ENCODE measurements around the gene RNF31. TPM values are rescaled to one million over a fixed set of nuclear protein-coding genes. Genes with fewer than 3 reads are reported as not detected.

The RNF31 gene
- total RNA-seq, 4 donors from 2014 or later, result 26.6 to 64.2 (median 37.8) TPM

DNA sequence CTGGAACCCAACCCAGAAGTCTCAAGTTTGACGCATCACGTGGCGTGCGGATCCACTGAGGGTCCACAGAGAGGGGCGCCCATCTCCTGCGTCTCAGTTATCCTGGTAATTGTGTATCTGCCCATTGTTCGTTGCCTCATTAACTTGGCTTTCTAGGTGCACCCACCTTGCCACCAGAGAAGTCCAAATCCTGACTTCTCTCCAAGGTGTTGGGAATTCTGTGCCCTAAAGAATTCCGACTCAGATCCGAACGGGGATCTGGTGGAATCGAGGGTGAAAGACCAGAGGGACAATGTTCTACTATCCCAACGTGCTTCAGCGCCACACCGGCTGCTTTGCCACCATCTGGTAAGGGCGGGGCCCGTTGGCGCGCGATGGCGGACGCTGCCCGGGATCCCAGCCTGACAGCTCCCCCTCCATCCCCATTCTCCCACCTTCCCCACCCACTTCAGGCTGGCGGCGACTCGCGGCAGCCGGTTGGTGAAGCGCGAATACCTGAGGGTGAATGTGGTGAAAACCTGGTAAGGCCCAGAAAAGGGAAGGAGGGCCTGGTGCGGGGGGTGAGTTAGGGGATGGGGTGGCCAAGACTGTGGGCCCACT, 25.1 kb downstream of the RNF31 start:
- peak; percentile 2 for ATAC-seq (ENCODE audit: low FRiP score)
- TF ChIP-seq, protein P1, sequence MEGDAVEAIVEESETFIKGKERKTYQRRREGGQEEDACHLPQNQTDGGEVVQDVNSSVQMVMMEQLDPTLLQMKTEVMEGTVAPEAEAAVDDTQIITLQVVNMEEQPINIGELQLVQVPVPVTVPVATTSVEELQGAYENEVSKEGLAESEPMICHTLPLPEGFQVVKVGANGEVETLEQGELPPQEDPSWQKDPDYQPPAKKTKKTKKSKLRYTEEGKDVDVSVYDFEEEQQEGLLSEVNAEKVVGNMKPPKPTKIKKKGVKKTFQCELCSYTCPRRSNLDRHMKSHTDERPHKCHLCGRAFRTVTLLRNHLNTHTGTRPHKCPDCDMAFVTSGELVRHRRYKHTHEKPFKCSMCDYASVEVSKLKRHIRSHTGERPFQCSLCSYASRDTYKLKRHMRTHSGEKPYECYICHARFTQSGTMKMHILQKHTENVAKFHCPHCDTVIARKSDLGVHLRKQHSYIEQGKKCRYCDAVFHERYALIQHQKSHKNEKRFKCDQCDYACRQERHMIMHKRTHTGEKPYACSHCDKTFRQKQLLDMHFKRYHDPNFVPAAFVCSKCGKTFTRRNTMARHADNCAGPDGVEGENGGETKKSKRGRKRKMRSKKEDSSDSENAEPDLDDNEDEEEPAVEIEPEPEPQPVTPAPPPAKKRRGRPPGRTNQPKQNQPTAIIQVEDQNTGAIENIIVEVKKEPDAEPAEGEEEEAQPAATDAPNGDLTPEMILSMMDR (IDR thresholded peaks at IDR 0.05), result no peak
- no peak for DNase-seq (ENCODE audit: low spot score)

DNA sequence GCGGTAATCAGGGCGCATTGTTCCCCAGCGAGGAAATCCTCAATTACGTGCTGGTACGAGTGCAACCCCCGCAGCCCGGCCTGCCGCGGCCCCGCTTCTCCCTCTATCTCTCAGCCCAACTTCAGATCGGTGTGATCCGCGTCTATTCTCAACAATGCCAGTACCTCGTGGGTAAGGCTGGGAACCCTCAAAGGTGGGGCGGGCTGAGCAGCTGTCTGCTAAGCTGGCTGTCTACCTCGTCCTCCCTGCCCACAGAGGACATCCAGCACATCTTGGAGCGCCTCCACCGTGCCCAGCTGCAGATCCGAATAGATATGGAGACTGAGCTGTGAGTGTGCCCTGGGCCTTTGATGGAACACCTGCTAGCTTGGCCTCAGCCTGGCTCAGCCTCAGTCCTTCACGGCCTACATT, 25.6 kb downstream of the RNF31 start:
- TF ChIP-seq, protein P1 (IDR thresholded peaks at IDR 0.05), result no peak
- ATAC-seq (ENCODE audit: low FRiP score), result no peak
- DNase-seq (ENCODE audit: low spot score), result no peak

DNA sequence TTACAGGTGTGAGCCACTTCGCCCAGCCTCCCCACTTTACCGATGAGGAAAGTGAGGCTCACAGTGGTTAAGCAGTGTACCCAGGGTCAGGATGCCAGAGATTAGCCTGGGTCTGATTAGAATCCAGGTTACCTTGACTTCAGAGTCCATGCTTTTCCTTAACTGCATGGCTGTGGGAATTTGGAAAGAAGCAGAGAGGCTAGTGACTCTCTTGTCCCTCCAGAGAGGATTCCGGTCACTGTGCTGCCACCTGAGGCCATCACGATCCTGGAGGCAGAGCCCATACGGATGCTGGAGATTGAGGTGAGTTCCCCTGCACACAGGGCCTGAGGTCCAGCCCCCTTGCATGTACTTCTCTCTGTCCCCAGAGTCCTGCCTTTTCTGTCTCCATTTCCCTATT, 29.3 kb downstream of the RNF31 start:
- ATAC-seq (ENCODE audit: low FRiP score) (no peak), DNase-seq (ENCODE audit: low spot score) (no peak)
- TF ChIP-seq, protein P1 (IDR thresholded peaks at IDR 0.05), result no peak

DNA sequence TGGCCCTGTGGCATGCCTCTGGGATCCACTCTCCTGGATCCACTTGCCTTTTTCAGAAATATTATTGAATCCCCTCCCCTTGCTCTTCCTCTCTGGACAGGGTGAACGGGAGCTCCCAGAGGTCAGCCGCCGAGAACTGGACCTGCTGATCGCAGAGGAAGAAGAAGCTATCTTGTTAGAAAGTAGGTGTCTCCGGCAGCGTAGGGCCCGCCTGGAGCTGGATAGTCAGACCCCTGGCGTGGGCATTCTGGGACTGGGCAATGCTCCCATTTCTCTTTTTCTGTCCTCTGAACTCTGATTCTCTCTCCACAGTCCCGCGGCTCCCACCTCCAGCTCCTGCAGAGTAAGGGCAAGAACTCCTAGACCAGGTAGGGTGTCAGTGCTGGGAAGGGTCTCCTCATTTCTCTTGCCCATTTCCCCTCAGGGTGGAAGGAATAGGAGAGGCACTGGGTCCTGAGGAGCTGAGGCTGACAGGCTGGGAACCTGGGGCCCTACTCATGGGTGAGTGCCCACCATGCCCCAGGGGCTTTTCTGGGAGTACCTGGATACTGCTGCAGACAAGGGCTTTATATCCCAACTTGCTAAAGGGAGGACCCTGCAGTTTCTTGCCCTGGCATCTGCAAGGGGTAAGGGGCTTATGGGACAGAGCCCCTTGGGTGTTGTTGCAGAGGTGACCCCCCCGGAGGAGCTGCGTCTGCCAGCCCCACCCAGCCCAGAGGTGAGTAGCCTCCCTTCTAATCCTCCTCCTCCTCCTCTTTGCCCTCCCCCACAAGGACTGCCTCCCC, 29.9 kb downstream of the RNF31 start:
- TF ChIP-seq, protein P1 (IDR thresholded peaks at IDR 0.05), result no peak
- no peak for ATAC-seq (ENCODE audit: low FRiP score)
- no peak for DNase-seq (ENCODE audit: low spot score)

DNA sequence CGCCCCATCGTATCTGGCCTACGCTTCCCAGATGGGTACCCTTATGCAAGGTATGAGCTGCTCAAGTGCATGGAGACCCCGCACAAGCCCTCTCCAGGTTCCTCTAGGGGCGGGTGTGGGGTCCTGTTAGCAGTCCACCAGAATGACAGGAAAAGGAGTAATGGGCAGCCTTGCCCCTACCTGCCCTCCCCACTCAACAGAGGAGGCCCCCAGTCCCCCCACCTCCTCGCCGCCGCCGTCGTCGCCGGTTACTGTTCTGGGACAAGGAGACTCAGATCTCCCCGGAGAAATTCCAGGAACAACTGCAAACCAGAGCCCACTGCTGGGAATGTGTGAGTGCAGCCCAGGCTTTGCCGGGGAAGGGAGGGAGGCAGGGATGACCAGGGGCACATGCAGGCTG, 30.6 kb downstream of the RNF31 start:
- no peak for DNase-seq (ENCODE audit: low spot score)
- ATAC-seq (ENCODE audit: low FRiP score), result no peak
- TF ChIP-seq, protein P1 (IDR thresholded peaks at IDR 0.05), result no peak

DNA sequence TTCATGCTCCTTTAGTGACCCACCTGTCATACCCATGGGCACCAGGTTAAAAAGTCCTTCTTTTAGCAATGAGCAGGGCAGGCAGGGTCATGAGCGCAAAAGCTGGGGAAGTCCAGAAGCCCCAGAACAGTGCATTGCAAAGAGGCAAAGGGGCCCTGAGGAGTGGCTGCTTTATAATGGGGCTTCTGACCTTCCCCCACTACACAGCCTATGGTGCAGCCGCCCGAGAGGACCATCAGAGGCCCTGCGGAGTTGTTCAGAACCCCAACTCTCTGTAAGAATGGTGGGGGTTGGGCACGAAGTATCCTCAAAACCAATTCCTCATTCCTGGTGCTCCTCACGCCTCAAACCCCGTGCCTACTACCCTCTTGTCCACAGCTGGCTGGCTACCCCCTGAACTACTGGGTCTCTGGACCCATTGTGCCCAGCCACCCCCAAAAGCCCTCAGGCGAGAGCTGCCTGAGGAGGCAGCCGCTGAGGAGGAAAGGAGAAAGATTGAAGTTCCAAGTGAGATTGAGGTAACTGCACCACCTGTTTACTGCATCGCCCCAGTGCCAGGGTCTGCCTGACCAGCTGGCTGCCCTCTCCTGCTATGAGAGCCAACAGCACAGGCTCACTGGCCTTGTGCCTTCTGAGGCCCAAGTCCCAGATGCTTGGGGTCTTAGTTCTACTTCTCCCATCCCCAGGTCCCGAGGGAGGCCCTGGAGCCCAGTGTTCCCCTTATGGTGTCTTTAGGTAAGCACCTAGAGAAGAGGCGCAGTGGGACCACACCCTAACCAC, 31.3 kb downstream of the RNF31 start:
- TF ChIP-seq, protein P1 (IDR thresholded peaks at IDR 0.05), result no peak
- DNase-seq (ENCODE audit: low spot score) (no peak), ATAC-seq (ENCODE audit: low FRiP score) (no peak)
